GM23248 (cell line): ENCODE results near the gene ZDHHC14. TPM values are rescaled to one million over a fixed set of nuclear protein-coding genes. Genes with fewer than 3 reads are reported as not detected.

Experiments used
- DNase-seq: peaks from one replicate; pipeline ENCODE4 v3.0.0-alpha.2; 2015
- H2AFZ ChIP-seq: fragments of 200-600 bp; sonication (generic); 2 replicates; pipeline ENCODE4 v1.6.1; 2016; ENCODE audit warnings: antibody characterized with exemption
- H3F3A ChIP-seq: fragments of 200-600 bp; sonication (generic); 2 replicates; pipeline ENCODE4 v1.6.1; 2016; ENCODE audit warnings: mild to moderate bottlenecking, antibody characterized with exemption, mixed run types; ENCODE audit not compliant: insufficient read depth
- H3K27ac ChIP-seq: fragments of 200-600 bp; sonication (generic); 2 replicates; pipeline ENCODE4 v1.5.1; 2016; ENCODE audit warnings: mild to moderate bottlenecking
- H3K27me3 ChIP-seq: fragments of 200-600 bp; sonication (generic); replicated peaks from 2 replicates; pipeline ENCODE4 v1.6.1; 2016; ENCODE audit warnings: mild to moderate bottlenecking; ENCODE audit not compliant: insufficient read depth
- H3K36me3 ChIP-seq: fragments of 200-600 bp; sonication (generic); 2 replicates; pipeline ENCODE4 v1.6.1; 2016; ENCODE audit warnings: low read depth, mild to moderate bottlenecking
- H3K4me1 ChIP-seq: fragments of 200-600 bp; sonication (generic); 2 replicates; pipeline ENCODE4 v1.6.1; 2016; ENCODE audit warnings: mild to moderate bottlenecking; ENCODE audit not compliant: insufficient read depth
- H3K4me2 ChIP-seq: fragments of 200-600 bp; sonication (generic); one replicate; pipeline ENCODE4 v1.6.1; 2016; ENCODE audit warnings: mild to moderate bottlenecking; ENCODE audit not compliant: unreplicated experiment
- H3K4me3 ChIP-seq: fragments of 200-600 bp; sonication (generic); 2 replicates; pipeline ENCODE4 v1.5.1; 2016; ENCODE audit warnings: mild to moderate bottlenecking
- H3K79me2 ChIP-seq: fragments of 200-600 bp; sonication (generic); 2 replicates; pipeline ENCODE4 v1.6.1; 2016; ENCODE audit warnings: mild to moderate bottlenecking; ENCODE audit not compliant: insufficient read depth
- H3K9ac ChIP-seq: fragments of 200-600 bp; sonication (generic); 2 replicates; pipeline ENCODE4 v1.6.1; 2016; ENCODE audit warnings: mild to moderate bottlenecking
- H3K9me2 ChIP-seq: fragments of 200-600 bp; sonication (generic); 2 replicates; pipeline ENCODE4 v1.6.1; 2016; ENCODE audit warnings: mixed run types, mild to moderate bottlenecking, moderate library complexity; ENCODE audit not compliant: insufficient read depth
- H3K9me3 ChIP-seq: fragments of 200-600 bp; sonication (generic); one replicate; pipeline ENCODE4 v1.6.1; 2017; ENCODE audit warnings: low read depth
- H4K20me1 ChIP-seq: fragments of 200-600 bp; sonication (generic); 2 replicates; pipeline ENCODE4 v1.6.0; 2016; ENCODE audit not compliant: insufficient read depth
- EZH2 ChIP-seq: fragments of 200-600 bp; sonication (generic); IDR thresholded peaks from 2 replicates; pipeline ENCODE4 v1.6.1; 2018; ENCODE audit warnings: antibody characterized with exemption, mild to moderate bottlenecking; ENCODE audit not compliant: insufficient read depth, poor library complexity, severe bottlenecking
- EZH2phosphoT487 ChIP-seq: fragments of 200-600 bp; sonication (generic); IDR thresholded peaks from 2 replicates; pipeline ENCODE4 v1.6.1; 2018; ENCODE audit warnings: antibody characterized with exemption, moderate library complexity, mild to moderate bottlenecking, low read depth; ENCODE audit not compliant: insufficient read depth
- WGBS, 2 experiments: methylation state at CpG; one replicate each; pipeline ENCODE4 v1.1.6; 2015 to 2017; ENCODE audit warnings: low lambda C conversion rate in 2 of 2, low coverage in 1 of 2; ENCODE audit errors: missing lambda C conversion rate in 2 of 2; 5-methylcytosine and 5-hydroxymethylcytosine counted together
- in situ Hi-C: fragments of 300-500 bp; cut with MboI; formaldehyde crosslinking; loops from 2 replicates; pipeline ENCODE4 v1.15.0; 2020
- polyA plus RNA-seq: library from polyadenylated mRNA; unstranded; fragments of >200 nt; fragmentation: Nextera tagmentation; extraction: Ambion mirVana; gene quantifications from 2 replicates; pipeline ENCODE4 v1.2.1, GENCODE V29; 2016
- total RNA-seq: library from RNA; depleted of rRNA; stranded (reverse); fragments of >200 nt; shearing (Covaris generic); gene quantifications from 2 replicates; pipeline ENCODE4 v1.2.3, GENCODE V29; 2014

The ZDHHC14 gene
- total and polyA plus RNA-seq, 2 experiments from 2014 or later, result 1.4 to 4.5 TPM

- Histone ChIP-seq H3K9me2 (no peaks in the 10 kb centered on the region), H3K4me3 (no peak overlapping the region), H3K4me2 (no peak overlapping the region), H3K79me2 (no peaks in the 10 kb centered on the region), H3K4me1 (no peaks in the 10 kb centered on the region), H2AFZ (no peak overlapping the region), H3K27me3 (no peaks in the 10 kb centered on the region), H3K9ac (no peak overlapping the region), H3K27ac (no peak overlapping the region), H3K9me3 (no peaks in the 10 kb centered on the region), H3K36me3 (no peaks in the 10 kb centered on the region), H3F3A (no peaks in the 10 kb centered on the region), H4K20me1 (no peaks in the 10 kb centered on the region)
- TF ChIP-seq EZH2, result no peak
- TF ChIP-seq EZH2phosphoT487, result no peak
- DNase-seq, result no peak
- in situ Hi-C loops, result no loop called here
- WGBS, 2 experiments, result 71 to 73% methylated on average over 3 of the region's 3 CpGs
Observed at GRCh38 chr6:157569543-157569942, 188.6 kb downstream of the ZDHHC14 start.

- H3K4me1 ChIP-seq, result no peaks in the 10 kb centered on the region
- H3K4me2 ChIP-seq, result no peak overlapping the region
- TF ChIP-seq EZH2 (no peak), EZH2phosphoT487 (no peak)
- H3K36me3 ChIP-seq, result no peaks in the 10 kb centered on the region
- 79% methylated on average over 4 of the region's 4 CpGs for WGBS, 2 experiments
- no peak for DNase-seq
- H3K27ac ChIP-seq, result no peak overlapping the region
- H2AFZ ChIP-seq, result no peak overlapping the region
- H3F3A ChIP-seq, result no peaks in the 10 kb centered on the region
- no peak overlapping the region for H3K4me3 ChIP-seq
- H4K20me1 ChIP-seq, result no peaks in the 10 kb centered on the region
- no peaks in the 10 kb centered on the region for H3K79me2 ChIP-seq
- in situ Hi-C loops, result no loop called here
- H3K9ac ChIP-seq, result no peak overlapping the region
- H3K27me3 ChIP-seq, result no peaks in the 10 kb centered on the region
- no peaks in the 10 kb centered on the region for H3K9me3 ChIP-seq
- no peaks in the 10 kb centered on the region for H3K9me2 ChIP-seq
Observed at GRCh38 chr6:157570104-157570503, 189.1 kb downstream of the ZDHHC14 start.

GRCh38 chr6:157570752-157571151 lies 189.8 kb downstream of the ZDHHC14 start:
- no peaks in the 10 kb centered on the region for H3K27me3 ChIP-seq
- no peak overlapping the region for H3K9ac ChIP-seq
- H3K79me2 ChIP-seq, result no peaks in the 10 kb centered on the region
- no peak overlapping the region for H3K27ac ChIP-seq
- H2AFZ ChIP-seq, result no peak overlapping the region
- TF ChIP-seq EZH2, result no peak
- TF ChIP-seq EZH2phosphoT487, result no peak
- H3K4me3 ChIP-seq, result no peak overlapping the region
- H3K9me2 ChIP-seq, result no peaks in the 10 kb centered on the region
- no peak for DNase-seq
- no peaks in the 10 kb centered on the region for H3F3A ChIP-seq
- H3K9me3 ChIP-seq, result no peaks in the 10 kb centered on the region
- no peak overlapping the region for H3K4me2 ChIP-seq
- in situ Hi-C loops, result no loop called here
- H3K36me3 ChIP-seq, result no peaks in the 10 kb centered on the region
- no peaks in the 10 kb centered on the region for H4K20me1 ChIP-seq
- no peaks in the 10 kb centered on the region for H3K4me1 ChIP-seq

- H3K36me3 ChIP-seq, result no peaks in the 10 kb centered on the region
- H3K9me3 ChIP-seq, result no peaks in the 10 kb centered on the region
- no peaks in the 10 kb centered on the region for H3K9me2 ChIP-seq
- no peak overlapping the region for H3K27ac ChIP-seq
- no peaks in the 10 kb centered on the region for H3K4me1 ChIP-seq
- WGBS, 2 experiments, result 78 to 92% methylated on average over 4 of the region's 4 CpGs
- H2AFZ ChIP-seq, result no peak overlapping the region
- no peak overlapping the region for H3K4me2 ChIP-seq
- H4K20me1 ChIP-seq, result no peaks in the 10 kb centered on the region
- no peaks in the 10 kb centered on the region for H3K79me2 ChIP-seq
- TF ChIP-seq EZH2 (no peak), EZH2phosphoT487 (no peak)
- no peak overlapping the region for H3K4me3 ChIP-seq
- in situ Hi-C loops, result no loop called here
- no peak for DNase-seq
- H3F3A ChIP-seq, result no peaks in the 10 kb centered on the region
- no peak overlapping the region for H3K9ac ChIP-seq
- H3K27me3 ChIP-seq, result no peaks in the 10 kb centered on the region
Observed at GRCh38 chr6:157571269-157571668, 190.3 kb downstream of the ZDHHC14 start.

GRCh38 chr6:157571950-157572349 lies 191.0 kb downstream of the ZDHHC14 start:
- no peak overlapping the region for H2AFZ ChIP-seq

More at GRCh38 chr6:157571950-157572349, 191.0 kb downstream of the ZDHHC14 start:
- Histone ChIP-seq H3K27me3 (no peaks in the 10 kb centered on the region), H3K9me2 (no peaks in the 10 kb centered on the region), H4K20me1 (no peaks in the 10 kb centered on the region), H3K27ac (no peak overlapping the region), H3K4me3 (no peak overlapping the region), H3K9ac (no peak overlapping the region), H3K4me2 (no peak overlapping the region), H3K79me2 (no peaks in the 10 kb centered on the region), H3K9me3 (no peaks in the 10 kb centered on the region), H3K4me1 (no peaks in the 10 kb centered on the region), H3F3A (no peaks in the 10 kb centered on the region), H3K36me3 (no peaks in the 10 kb centered on the region)
- no peak for DNase-seq
- WGBS, 2 experiments, result 79 to 81% methylated on average over 5 of the region's 5 CpGs
- in situ Hi-C loops, result no loop called here
- TF ChIP-seq EZH2 (no peak), EZH2phosphoT487 (no peak)
